B cell (primary cell): ENCODE results near the gene RP2. TPM values are rescaled to one million over a fixed set of nuclear protein-coding genes. Genes with fewer than 3 reads are reported as not detected.

Experiments used
- ATAC-seq: fragments of 200-7000 bp; cut with Tn5 transposase; one replicate; pipeline ENCODE4 v1.10.0; 2021; ENCODE audit warnings: low read depth, mild to moderate bottlenecking, moderate number of reproducible peaks, moderate library complexity
- CTCF ChIA-PET: fragments of 350-600 bp; sonication (Branson Sonifier 250); formaldehyde crosslinking; loops from one replicate; lab custom pipeline; 2021; ENCODE audit warnings: antibody characterized with exemption, inconsistent platforms; lab: Charles Lee
- POLR2A ChIA-PET: fragments of 350-600 bp; sonication (Branson Sonifier 250); formaldehyde crosslinking; loops from one replicate; lab custom pipeline; 2021; ENCODE audit warnings: antibody characterized with exemption; lab: Charles Lee
- DNase-seq: peaks from one replicate; pipeline ENCODE4 v3.0.0; 2013
- H2AFZ ChIP-seq: 2 replicates; pipeline ENCODE4 v1.6.1; 2012; ENCODE audit warnings: mild to moderate bottlenecking, low read depth, low read length; ENCODE audit not compliant: insufficient read depth, poor library complexity, severe bottlenecking
- H3K27ac ChIP-seq, 2 donors: 1 replicate in 1 of 2; 2 replicates in 1 of 2; pipeline ENCODE4 v1.5.1; 2012 to 2013; ENCODE audit warnings: low read length in 2 of 2, mild to moderate bottlenecking in 2 of 2, moderate library complexity in 1 of 2
- H3K27me3 ChIP-seq, 4 experiments: fragments of 200-600 bp in 1 of 4; sonication (generic) in 1 of 4; replicated peaks in 1 of 4; 1 replicate in 2 of 4; 2 replicates in 2 of 4; pipeline versions ENCODE4 v1.6.1 to v1.7.0; 2013 to 2016; ENCODE audit warnings: low read length in 3 of 4, mild to moderate bottlenecking in 2 of 4, mixed read lengths in 1 of 4, moderate library complexity in 1 of 4; ENCODE audit not compliant: insufficient read depth in 4 of 4, control insufficient read depth in 3 of 4; ENCODE audit errors: control extremely low read depth in 1 of 4
- H3K36me3 ChIP-seq, 2 experiments: replicated peaks in 1 of 2; 1 replicate in 1 of 2; 2 replicates in 1 of 2; pipeline versions ENCODE4 v1.6.1 to v1.7.1; 2013; ENCODE audit warnings: low read length in 1 of 2; ENCODE audit not compliant: insufficient read depth in 2 of 2, control insufficient read depth in 1 of 2; ENCODE audit errors: control extremely low read depth in 1 of 2, extremely low read depth in 1 of 2
- H3K4me1 ChIP-seq, 2 donors: fragments of 200-600 bp in 1 of 2; sonication (generic) in 1 of 2; 1 replicate in 1 of 2; 2 replicates in 1 of 2; pipeline versions ENCODE4 v1.5.1 to v1.6.1; 2013 to 2017; ENCODE audit warnings: low read length in 2 of 2; ENCODE audit not compliant: control insufficient read depth in 2 of 2, insufficient read depth in 2 of 2
- H3K4me2 ChIP-seq: replicated peaks from 2 replicates; pipeline ENCODE3; 2012; ENCODE audit warnings: mild to moderate bottlenecking, low read depth, low read length; ENCODE audit not compliant: poor library complexity, severe bottlenecking
- H3K4me3 ChIP-seq, 5 experiments: fragments of 200-600 bp in 1 of 5; sonication (generic) in 1 of 5; 1 replicate in 3 of 5; 2 replicates in 2 of 5; pipeline versions ENCODE4 v1.5.1 to v1.7.0; 2011 to 2016; ENCODE audit warnings: low read length in 4 of 5, mild to moderate bottlenecking in 4 of 5, low read depth in 2 of 5, control low read depth in 1 of 5, moderate library complexity in 1 of 5; ENCODE audit not compliant: insufficient read depth in 1 of 5; ENCODE audit errors: control extremely low read depth in 1 of 5, extremely low read depth in 1 of 5
- H3K79me2 ChIP-seq: fragments of 200-600 bp; sonication (generic); one replicate; pipeline ENCODE4 v1.6.0; 2016; ENCODE audit warnings: low read length; ENCODE audit not compliant: control insufficient read depth, insufficient read depth
- H3K9ac ChIP-seq: fragments of 200-600 bp; sonication (generic); 2 replicates; pipeline ENCODE4 v1.6.1; 2017; ENCODE audit warnings: mild to moderate bottlenecking, low read length, moderate library complexity
- H3K9me3 ChIP-seq, 3 donors: one replicate each; pipeline versions ENCODE4 v1.6.1 to v1.7.1; 2013; ENCODE audit warnings: low read length in 2 of 3; ENCODE audit not compliant: control insufficient read depth in 2 of 3, insufficient read depth in 1 of 3; ENCODE audit errors: control extremely low read depth in 1 of 3
- H4K20me1 ChIP-seq: 2 replicates; pipeline ENCODE4 v1.6.0; 2012; ENCODE audit warnings: mild to moderate bottlenecking, low read length; ENCODE audit not compliant: insufficient read depth, control insufficient read depth, poor library complexity, severe bottlenecking
- H3K27ac Mint-ChIP-seq: one replicate; pipeline ENCODE4 v1.8.0; 2021; ENCODE audit warnings: mixed read lengths
- H3K27me3 Mint-ChIP-seq: one replicate; pipeline ENCODE4 v1.8.0; 2021; ENCODE audit warnings: mixed read lengths
- H3K4me1 Mint-ChIP-seq: one replicate; pipeline ENCODE4 v1.8.0; 2021; ENCODE audit warnings: mixed read lengths
- H3K4me3 Mint-ChIP-seq: one replicate; pipeline ENCODE4 v1.8.0; 2021; ENCODE audit warnings: mixed read lengths
- H3K9me3 Mint-ChIP-seq: one replicate; pipeline ENCODE4 v1.8.0; 2022; ENCODE audit warnings: mixed read lengths; ENCODE audit not compliant: insufficient read depth
- EZH2 ChIP-seq: IDR thresholded peaks from 2 replicates; pipeline ENCODE4 v1.6.1; 2012; ENCODE audit warnings: borderline replicate concordance, low read depth, mild to moderate bottlenecking, moderate library complexity, low read length; ENCODE audit not compliant: insufficient read depth, poor library complexity, severe bottlenecking
- WGBS: methylation state at CpG from one replicate; pipeline ENCODE4 v1.1.5; 2013; ENCODE audit warnings: missing lambda C conversion rate; ENCODE audit not compliant: insufficient coverage; 5-methylcytosine and 5-hydroxymethylcytosine counted together
- intact Hi-C: fragments of 100-400 bp; cut with micrococcal nuclease; formaldehyde crosslinking; loops from one replicate; pipeline ENCODE4 v1.10.0; 2022
- polyA plus RNA-seq: library from polyadenylated mRNA; depleted of rRNA; stranded (reverse); fragments of >200 nt; gene quantifications from 2 replicates; pipeline ENCODE4 v1.2.3, GENCODE V29; 2012
- total RNA-seq, 2 donors: library from RNA; stranded (reverse); fragments of 120-200 nt in 1 of 2; gene quantifications; 1 replicate in 1 of 2; 2 replicates in 1 of 2; pipeline versions ENCODE4 v1.2.3 to v1.2.4, GENCODE V29; 2013 to 2022
- TF ChIP-seq, protein P1 (sequence below): fragments of 200-600 bp; IDR thresholded peaks from one replicate; pipeline ENCODE4 v1.8.0; 2022; ENCODE audit warnings: antibody characterized with exemption, mild to moderate bottlenecking

The RP2 gene
- total and polyA plus RNA-seq, 2 donors (not counting 1 experiment from before 2014, with no cell fraction given), result 5.5 to 14.9 TPM

DNA sequence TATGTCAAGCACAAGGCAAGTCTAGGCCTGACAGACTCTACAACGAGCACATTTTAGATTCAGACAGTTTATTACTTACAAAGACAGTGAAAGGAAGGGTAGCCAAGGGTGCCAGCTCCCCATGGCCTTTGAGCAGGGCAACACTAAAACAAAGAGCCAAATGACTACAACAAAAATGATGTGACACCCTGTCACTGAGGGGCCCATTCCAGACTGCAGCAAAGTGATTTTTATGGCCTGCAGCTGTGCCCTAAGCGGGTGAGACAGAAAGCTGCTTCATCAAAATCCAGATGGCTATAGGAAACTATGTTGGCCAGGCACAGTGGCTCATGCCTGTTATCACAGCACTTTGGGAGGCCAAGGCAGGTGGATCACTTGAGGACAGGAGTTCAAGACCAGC is 13.4 kb upstream of the RP2 start:
- Mint-ChIP-seq H3K27ac (no peak overlapping the region), H3K9me3 (peaks cover 3% of the 10 kb centered on the region), H3K4me1 (no peaks in the 10 kb centered on the region), H3K4me3 (no peak overlapping the region), H3K27me3 (no peaks in the 10 kb centered on the region)
- no peaks in the 10 kb centered on the region for H3K79me2 ChIP-seq
- no peak for TF ChIP-seq EZH2
- TF ChIP-seq, protein P1, sequence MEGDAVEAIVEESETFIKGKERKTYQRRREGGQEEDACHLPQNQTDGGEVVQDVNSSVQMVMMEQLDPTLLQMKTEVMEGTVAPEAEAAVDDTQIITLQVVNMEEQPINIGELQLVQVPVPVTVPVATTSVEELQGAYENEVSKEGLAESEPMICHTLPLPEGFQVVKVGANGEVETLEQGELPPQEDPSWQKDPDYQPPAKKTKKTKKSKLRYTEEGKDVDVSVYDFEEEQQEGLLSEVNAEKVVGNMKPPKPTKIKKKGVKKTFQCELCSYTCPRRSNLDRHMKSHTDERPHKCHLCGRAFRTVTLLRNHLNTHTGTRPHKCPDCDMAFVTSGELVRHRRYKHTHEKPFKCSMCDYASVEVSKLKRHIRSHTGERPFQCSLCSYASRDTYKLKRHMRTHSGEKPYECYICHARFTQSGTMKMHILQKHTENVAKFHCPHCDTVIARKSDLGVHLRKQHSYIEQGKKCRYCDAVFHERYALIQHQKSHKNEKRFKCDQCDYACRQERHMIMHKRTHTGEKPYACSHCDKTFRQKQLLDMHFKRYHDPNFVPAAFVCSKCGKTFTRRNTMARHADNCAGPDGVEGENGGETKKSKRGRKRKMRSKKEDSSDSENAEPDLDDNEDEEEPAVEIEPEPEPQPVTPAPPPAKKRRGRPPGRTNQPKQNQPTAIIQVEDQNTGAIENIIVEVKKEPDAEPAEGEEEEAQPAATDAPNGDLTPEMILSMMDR, result no peak
- intact Hi-C loops, result no loop called here
- no peaks in the 10 kb centered on the region for H3K36me3 ChIP-seq
- no peak overlapping the region for H3K9ac ChIP-seq
- ChIA-PET POLR2A (no interaction called here), CTCF (no interaction called here)
- H3K27me3 ChIP-seq, result no peaks in the 10 kb centered on the region
- DNase-seq (no peak), ATAC-seq (no peak)
- no peaks in the 10 kb centered on the region for H3K9me3 ChIP-seq
- no peaks in the 10 kb centered on the region for H3K4me1 ChIP-seq
- H3K27ac ChIP-seq, result no peak overlapping the region
- H4K20me1 ChIP-seq, result no peaks in the 10 kb centered on the region
- no peak overlapping the region for H3K4me2 ChIP-seq
- H2AFZ ChIP-seq, result no peak overlapping the region
- WGBS, result 92% methylated on average over 2 of the region's 2 CpGs
- no peak overlapping the region for H3K4me3 ChIP-seq

DNA sequence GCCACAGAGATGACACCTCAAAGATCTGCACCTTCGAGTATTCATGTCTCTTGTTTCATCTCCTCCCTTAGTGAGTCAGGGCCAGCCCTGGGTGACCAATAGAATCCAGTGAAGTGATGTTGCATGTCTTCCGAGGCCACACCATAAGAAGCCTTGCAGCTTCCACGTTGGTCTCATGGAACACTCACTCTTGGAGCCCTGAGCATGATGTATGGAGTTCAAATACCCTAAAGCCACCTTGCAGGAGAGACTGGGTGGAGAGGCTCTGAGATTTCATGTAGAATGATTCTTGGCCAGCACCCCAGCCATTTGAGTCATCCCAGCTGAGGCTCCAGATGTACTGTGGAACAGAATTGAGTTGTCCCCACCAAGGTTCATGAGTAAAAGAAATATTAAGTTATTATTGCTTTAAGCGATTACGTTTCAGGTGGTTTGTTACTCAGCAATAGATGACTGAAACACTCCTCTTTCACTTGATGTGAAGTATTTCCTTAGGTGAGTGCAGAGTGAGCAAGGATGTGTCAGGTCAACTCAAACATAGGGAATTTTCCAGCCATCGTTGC is 5.0 kb upstream of the RP2 start:
- H3K36me3 ChIP-seq, result no peaks in the 10 kb centered on the region
- peaks cover 10% of the 10 kb centered on the region for H3K4me1 Mint-ChIP-seq
- no peak overlapping the region for H3K4me3 Mint-ChIP-seq
- H3K4me3 ChIP-seq, result no peak overlapping the region
- H3K4me1 ChIP-seq, result peaks cover 7 to 8% of the 10 kb centered on the region in 2 donors
- ATAC-seq (no peak), DNase-seq (no peak)
- no peak overlapping the region for H3K27ac ChIP-seq
- no peaks in the 10 kb centered on the region for H3K9me3 Mint-ChIP-seq
- H3K9me3 ChIP-seq, result no peaks in the 10 kb centered on the region
- no peaks in the 10 kb centered on the region for H4K20me1 ChIP-seq
- H3K79me2 ChIP-seq, result no peaks in the 10 kb centered on the region
- intact Hi-C loops, result loop anchor here (10.0 kb wide), 1 partner anchor 133 kb away; no protein-coding TSS in a partner anchor
- WGBS, result 80% methylated on average over 1 of the region's 6 CpGs
- no peak overlapping the region for H3K27ac Mint-ChIP-seq
- POLR2A ChIA-PET, result no interaction called here
- TF ChIP-seq EZH2, result no peak
- TF ChIP-seq, protein P1, result no peak
- no peak overlapping the region for H3K9ac ChIP-seq
- no peaks in the 10 kb centered on the region for H3K27me3 Mint-ChIP-seq
- no peak overlapping the region for H2AFZ ChIP-seq
- H3K27me3 ChIP-seq, result no peaks in the 10 kb centered on the region
- CTCF ChIA-PET, result no interaction called here
- H3K4me2 ChIP-seq, result no peak overlapping the region
